H1 (cell line): Measurements from ENCODE around the gene POLR1G. TPM values are rescaled to one million over a fixed set of nuclear protein-coding genes. Genes with fewer than 3 reads are reported as not detected.

Experiments
- CTCF ChIA-PET: fragments of 300-600 bp; sonication (Branson Sonifier 250); formaldehyde crosslinking; loops from one replicate; lab custom pipeline; 2021; ENCODE audit not compliant: partially characterized antibody; lab: Charles Lee
- POLR2A ChIA-PET: fragments of 300-600 bp; sonication (Branson Sonifier 250); formaldehyde crosslinking; loops from one replicate; lab custom pipeline; 2021; ENCODE audit warnings: inconsistent platforms; ENCODE audit not compliant: partially characterized antibody; lab: Charles Lee
- DNase-seq, 2 experiments: peaks; one replicate each; pipeline versions ENCODE4 v3.0.0 to v3.0.0-alpha.2; 2010 to 2022; ENCODE audit warnings: low spot score in 2 of 2, low read depth in 1 of 2, mixed read lengths in 1 of 2
- FAIRE-seq: peaks from 2 replicates; lab custom pipeline; 2011; peaks lifted over from hg19 to GRCh38; lab: Jason Lieb, UNC
- H2AFZ ChIP-seq: 2 replicates; pipeline ENCODE4 v1.8.1; 2012; ENCODE audit warnings: low read length, inconsistent platforms
- H2AK5ac ChIP-seq: 2 replicates; pipeline ENCODE4 v1.6.1; 2013; ENCODE audit warnings: low read depth, low read length
- H2BK120ac ChIP-seq: replicated peaks from 2 replicates; pipeline ENCODE3; 2013; ENCODE audit warnings: low read depth, low read length, inconsistent platforms
- H2BK12ac ChIP-seq: 2 replicates; pipeline ENCODE4 v1.6.1; 2013; ENCODE audit warnings: low read depth, low read length
- H2BK15ac ChIP-seq: 2 replicates; pipeline ENCODE4 v1.6.1; 2013; ENCODE audit warnings: low read length
- H2BK20ac ChIP-seq: 2 replicates; pipeline ENCODE4 v1.6.1; 2013; ENCODE audit warnings: low read length
- H2BK5ac ChIP-seq: 2 replicates; pipeline ENCODE4 v1.6.1; 2013; ENCODE audit warnings: low read depth, low read length
- H3K14ac ChIP-seq: 2 replicates; pipeline ENCODE4 v1.6.1; 2013; ENCODE audit warnings: inconsistent platforms; ENCODE audit not compliant: insufficient read length
- H3K18ac ChIP-seq: 2 replicates; pipeline ENCODE4 v1.6.1; 2013; ENCODE audit warnings: low read length; ENCODE audit errors: extremely low read depth
- H3K23ac ChIP-seq: 2 replicates; pipeline ENCODE4 v1.6.1; 2013; ENCODE audit warnings: inconsistent platforms; ENCODE audit not compliant: insufficient read length
- H3K23me2 ChIP-seq: 2 replicates; pipeline ENCODE4 v1.6.1; 2013; ENCODE audit warnings: low read depth, low read length
- H3K27ac ChIP-seq: 2 replicates; pipeline ENCODE4 v1.6.1; 2011; ENCODE audit warnings: low read depth, low read length, inconsistent platforms
- H3K27me3 ChIP-seq, 4 experiments: replicated peaks in 1 of 4; 1 replicate in 1 of 4; 2 replicates in 3 of 4; pipeline versions ENCODE4 v1.6.1 to v1.8.1; 2011 to 2013; ENCODE audit warnings: low read length in 3 of 4, mild to moderate bottlenecking in 3 of 4, inconsistent platforms in 2 of 4, mixed read lengths in 2 of 4, moderate library complexity in 1 of 4; ENCODE audit not compliant: control insufficient read depth in 3 of 4, insufficient read depth in 3 of 4; ENCODE audit errors: extremely low read depth in 1 of 4
- H3K36me3 ChIP-seq, 4 experiments: 2 replicates each; pipeline versions ENCODE4 v1.6.1 to v1.8.1; 2011 to 2013; ENCODE audit warnings: mild to moderate bottlenecking in 4 of 4, low read length in 3 of 4, moderate library complexity in 2 of 4, control low read depth in 1 of 4, inconsistent platforms in 1 of 4; ENCODE audit not compliant: insufficient read depth in 4 of 4, control insufficient read depth in 2 of 4
- H3K4ac ChIP-seq: replicated peaks from 2 replicates; pipeline ENCODE3; 2013; ENCODE audit warnings: low read length, low read depth, mixed read lengths, inconsistent platforms; ENCODE audit not compliant: insufficient read length
- H3K4me1 ChIP-seq, 4 experiments: replicated peaks in 1 of 4; 1 replicate in 1 of 4; 2 replicates in 3 of 4; pipeline versions ENCODE4 v1.6.1 to v1.8.1; 2011 to 2013; ENCODE audit warnings: low read length in 3 of 4, inconsistent platforms in 2 of 4, mixed read lengths in 1 of 4; ENCODE audit not compliant: insufficient read depth in 4 of 4, control insufficient read depth in 3 of 4
- H3K4me2 ChIP-seq, 2 experiments: 2 replicates each; pipeline versions ENCODE4 v1.6.1 to v1.8.1; 2011 to 2013; ENCODE audit warnings: low read depth in 2 of 2, low read length in 2 of 2, control low read depth in 1 of 2, inconsistent platforms in 1 of 2, mild to moderate bottlenecking in 1 of 2; ENCODE audit not compliant: insufficient read depth in 1 of 2
- H3K4me3 ChIP-seq, 4 experiments: fragments of 200-600, 300-600 bp in 1 of 4; sonication (generic), shearing (Covaris generic), sonication (Bioruptor Twin) in 1 of 4; 2 replicates each; pipeline versions ENCODE4 v1.5.1 to v1.8.1; 2011 to 2016; ENCODE audit warnings: low read length in 4 of 4, low read depth in 3 of 4, control low read depth in 2 of 4, inconsistent platforms in 2 of 4, mild to moderate bottlenecking in 2 of 4, mixed read lengths in 1 of 4, moderate library complexity in 1 of 4; ENCODE audit not compliant: insufficient read depth in 2 of 4; ENCODE audit errors: extremely low read depth in 1 of 4
- H3K56ac ChIP-seq: replicated peaks from 2 replicates; pipeline ENCODE3; 2013; ENCODE audit warnings: low read depth, mild to moderate bottlenecking, mixed read lengths, low read length, inconsistent platforms; ENCODE audit not compliant: insufficient read length
- H3K79me1 ChIP-seq: 2 replicates; pipeline ENCODE4 v1.6.1; 2013; ENCODE audit warnings: low read depth, low read length, control low read depth
- H3K79me2 ChIP-seq, 2 experiments: 2 replicates each; pipeline versions ENCODE4 v1.6.1 to v1.8.1; 2012 to 2013; ENCODE audit warnings: low read length in 2 of 2, mild to moderate bottlenecking in 2 of 2, inconsistent platforms in 1 of 2; ENCODE audit not compliant: insufficient read depth in 2 of 2, control insufficient read depth in 1 of 2
- H3K9ac ChIP-seq, 4 experiments: replicated peaks in 1 of 4; 1 replicate in 1 of 4; 2 replicates in 3 of 4; pipeline versions ENCODE4 v1.6.1 to v1.8.1; 2011 to 2013; ENCODE audit warnings: low read depth in 3 of 4, low read length in 3 of 4, control low read depth in 2 of 4, mild to moderate bottlenecking in 2 of 4, moderate library complexity in 2 of 4, inconsistent platforms in 1 of 4; ENCODE audit errors: extremely low read depth in 1 of 4
- H3K9me3 ChIP-seq, 2 experiments: 2 replicates each; pipeline versions ENCODE4 v1.6.1 to v1.8.1; 2012 to 2013; ENCODE audit warnings: mild to moderate bottlenecking in 2 of 2, moderate library complexity in 2 of 2, control low read depth in 1 of 2, inconsistent platforms in 1 of 2, low read depth in 1 of 2, low read length in 1 of 2, mixed read lengths in 1 of 2; ENCODE audit not compliant: insufficient read depth in 2 of 2
- H4K20me1 ChIP-seq, 2 experiments: replicated peaks in 1 of 2; 2 replicates each; pipeline versions ENCODE3 to v1.8.1; 2011 to 2013; ENCODE audit warnings: inconsistent platforms in 2 of 2, low read length in 2 of 2, mild to moderate bottlenecking in 1 of 2; ENCODE audit not compliant: insufficient read depth in 2 of 2, control insufficient read depth in 1 of 2
- H4K5ac ChIP-seq: 2 replicates; pipeline ENCODE4 v1.6.1; 2013; ENCODE audit warnings: low read length, low read depth, mixed read lengths, inconsistent platforms; ENCODE audit not compliant: insufficient read length
- H4K8ac ChIP-seq: 2 replicates; pipeline ENCODE4 v1.8.0; 2013; ENCODE audit warnings: mild to moderate bottlenecking, moderate library complexity, low read length, inconsistent platforms; ENCODE audit not compliant: insufficient read depth; ENCODE audit errors: extremely low read depth
- H4K91ac ChIP-seq: replicated peaks from 2 replicates; pipeline ENCODE3; 2013; ENCODE audit warnings: low read length, mixed read lengths, inconsistent platforms; ENCODE audit not compliant: insufficient read length
- CTCF ChIP-seq, 3 experiments: IDR thresholded peaks; 1 replicate in 2 of 3; 2 replicates in 1 of 3; pipeline versions ENCODE4 v1.5.1 to v1.6.1; 2011; ENCODE audit warnings: low read length in 3 of 3, mild to moderate bottlenecking in 3 of 3, inconsistent platforms in 2 of 3, low read depth in 1 of 3, moderate library complexity in 1 of 3; ENCODE audit not compliant: insufficient read depth in 1 of 3; ENCODE audit errors: control extremely low read depth in 1 of 3
- HDAC2 ChIP-seq, 2 experiments: fragments of 300-600 bp in 1 of 2; sonication (generic) in 1 of 2; IDR thresholded peaks; 2 replicates each; pipeline ENCODE4 v1.6.1; 2011 to 2012; ENCODE audit warnings: low read depth in 2 of 2, low read length in 2 of 2, mild to moderate bottlenecking in 2 of 2, moderate library complexity in 2 of 2, borderline replicate concordance in 1 of 2, inconsistent platforms in 1 of 2
- HDAC6 ChIP-seq: IDR thresholded peaks from one replicate; pipeline ENCODE4 v1.7.1; 2012; ENCODE audit warnings: low read depth, mild to moderate bottlenecking, inconsistent platforms, low read length, moderate library complexity
- KDM1A ChIP-seq: fragments of 200-600, 300-600 bp; sonication (generic); IDR thresholded peaks from 2 replicates; pipeline ENCODE4 v1.7.1; 2016; ENCODE audit warnings: mild to moderate bottlenecking, low read length, borderline replicate concordance
- MAFK ChIP-seq: IDR thresholded peaks from 2 replicates; pipeline ENCODE4 v1.6.1; 2012; ENCODE audit warnings: low read depth, mild to moderate bottlenecking, improper control_type of control experiment, low read length
- RAD21 ChIP-seq, 2 experiments: IDR thresholded peaks in 1 of 2; conservative IDR thresholded peaks in 1 of 2; 2 replicates each; pipeline ENCODE4 v1.6.1; 2011; ENCODE audit warnings: low read depth in 2 of 2, low read length in 2 of 2, improper control_type of control experiment in 1 of 2, inconsistent platforms in 1 of 2, mild to moderate bottlenecking in 1 of 2, moderate library complexity in 1 of 2
- SAP30 ChIP-seq: fragments of 300-600 bp; sonication (generic); IDR thresholded peaks from 2 replicates; pipeline ENCODE4 v1.7.1; 2012; ENCODE audit warnings: low read length, moderate library complexity, mild to moderate bottlenecking, inconsistent platforms; ENCODE audit not compliant: insufficient read depth, insufficient replicate concordance
- WGBS, 2 experiments: shearing (Covaris generic) in 1 of 2; methylation state at CpG; one replicate each; pipeline versions ENCODE4 v1.1.6 to v1.1.7; 2013 to 2015; ENCODE audit warnings: low lambda C conversion rate in 2 of 2, mixed read lengths in 2 of 2, inconsistent platforms in 1 of 2, low coverage in 1 of 2, missing lambda C conversion rate in 1 of 2; ENCODE audit not compliant: insufficient replicate concordance in 2 of 2, insufficient coverage in 1 of 2, insufficient read length in 1 of 2; ENCODE audit errors: extremely low coverage in 1 of 2, missing lambda C conversion rate in 1 of 2; 5-methylcytosine and 5-hydroxymethylcytosine counted together
- polyA plus RNA-seq, 7 experiments: library from polyadenylated mRNA; depleted of rRNA in 3 of 7; stranded (reverse) in 5 of 7; unstranded in 2 of 7; fragments of >200 nt in 5 of 7; fragments of 200-250 nt in 2 of 7; gene quantifications; 1 replicate in 5 of 7; 2 replicates in 1 of 7; 4 replicates in 1 of 7; pipeline versions ENCODE4 v1.2.1 to v1.2.3, GENCODE V29; 2011 to 2013; ENCODE audit warnings: missing spikeins in 2 of 7, mixed read lengths in 2 of 7
- total RNA-seq: library from RNA; stranded (reverse); fragmentation: NEBNext Ultra II Directional; extraction: Animal tissue kit (Norgen Biotek cat#: 25700); gene quantifications from 2 replicates; pipeline ENCODE4 v1.2.1, GENCODE V29; 2021

Gene POLR1G
- total and polyA plus RNA-seq, 2 of the 8 experiments (the other 6 are each of a cell fraction or from before 2014, with no cell fraction given) = 16.8 to 34.8 TPM

GRCh38 chr19:45446295-45446694, 39.9 kb downstream of the POLR1G start:
- no peak overlapping the region for H3K27ac ChIP-seq
- H4K5ac ChIP-seq = no peak overlapping the region
- no peaks in the 10 kb centered on the region for H4K20me1 ChIP-seq
- H2BK15ac ChIP-seq = peak overlapping the region; percentile 72
- H2BK5ac ChIP-seq = no peak overlapping the region
- peaks cover 23% of the 10 kb centered on the region for H3K23me2 ChIP-seq
- peaks cover 0 to 12% (median 10%) of the 10 kb centered on the region in 4 experiments; a peak in 6 of 7 replicates for H3K27me3 ChIP-seq
- no peaks in the 10 kb centered on the region for H3K9me3 ChIP-seq
- H3K9ac ChIP-seq = no peak overlapping the region
- H3K36me3 ChIP-seq = no peaks in the 10 kb centered on the region
- H3K79me2 ChIP-seq = no peaks in the 10 kb centered on the region
- no peak overlapping the region for H3K23ac ChIP-seq
- no peak overlapping the region for H2BK20ac ChIP-seq
- WGBS, 2 experiments = 89% methylated on average over 6 of the region's 6 CpGs; no CpG with 5 or more reads in 1 of the 2 experiments
- H4K8ac ChIP-seq = no peak overlapping the region
- peaks cover 6 to 20% (median 11%) of the 10 kb centered on the region in 4 experiments for H3K4me1 ChIP-seq
- no peak for DNase-seq
- H3K14ac ChIP-seq = no peak overlapping the region
- no peak overlapping the region for H3K4ac ChIP-seq
- TF ChIP-seq HDAC6 (no peak), MAFK (peak; percentile 94), KDM1A (peak; percentile 98), SAP30 (no peak), CTCF (IDR thresholded peaks at IDR 0.05; ENCODE audit: control extremely low read depth in 1 of 3, insufficient read depth in 1 of 3, low read depth in 1 of 3, low read length in 3 of 3) (peak in 2 of 3 experiments; percentile 30 to 64; a peak in 2 of 4 replicates), RAD21 (IDR thresholded peaks at IDR 0.05 in 1 of 2, conservative IDR thresholded peaks at IDR 0.05 in 1 of 2; ENCODE audit: low read depth in 2 of 2, low read length in 2 of 2) (peak; percentile 37 to 44), HDAC2 (IDR thresholded peaks at IDR 0.05; ENCODE audit: borderline replicate concordance in 1 of 2, low read depth in 2 of 2, low read length in 2 of 2) (peak in 1 of 2 experiments; percentile 93; a peak in 1 of 4 replicates)
- no peak overlapping the region; the same call in 1 of the 2 replicates for H2AK5ac ChIP-seq
- CTCF ChIA-PET = interaction anchor here (1.0 to 6.3 kb wide), 9 partner anchors 8 to 196 kb away, joined by 3 to 145 read pairs (median 9); partner anchors contain the start of gene FOSB
- no peaks in the 10 kb centered on the region for H3K79me1 ChIP-seq
- H2BK120ac ChIP-seq = no peak overlapping the region
- H3K4me2 ChIP-seq = no peak overlapping the region
- no peak overlapping the region for H3K56ac ChIP-seq
- H2AFZ ChIP-seq = no peak overlapping the region
- no peak overlapping the region for H3K18ac ChIP-seq
- POLR2A ChIA-PET = interaction anchor here (1.3 to 1.9 kb wide), 4 partner anchors 9 to 31 kb away, joined by 7 to 12 read pairs (median 8); partner anchors contain the start of gene FOSB
- no peak overlapping the region for H4K91ac ChIP-seq
- H2BK12ac ChIP-seq = no peak overlapping the region
- H3K4me3 ChIP-seq = no peak overlapping the region
- no peak for FAIRE-seq
